ENCODE results near the gene CDH26.

DNA sequence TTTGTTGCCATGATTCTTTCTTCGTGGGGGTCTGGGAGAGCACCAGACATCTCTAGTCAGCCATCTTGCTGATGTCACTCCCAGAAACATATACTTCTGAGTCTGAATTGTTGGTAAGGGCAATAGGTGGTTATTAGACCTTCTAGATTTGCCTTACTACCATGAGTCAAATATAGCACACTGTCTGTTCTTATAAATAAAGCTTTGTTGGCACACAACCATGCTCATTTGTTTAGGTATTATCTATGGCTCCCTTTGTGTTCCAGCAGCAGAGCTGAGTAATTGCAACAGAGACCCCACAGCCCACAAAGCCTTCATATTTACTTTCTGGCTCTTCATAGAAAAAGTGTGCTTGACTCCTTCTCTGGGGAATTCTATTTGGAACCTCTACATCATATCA, 62.9 kb downstream of the CDH26 start:
- TF ChIP-seq, protein P1, sequence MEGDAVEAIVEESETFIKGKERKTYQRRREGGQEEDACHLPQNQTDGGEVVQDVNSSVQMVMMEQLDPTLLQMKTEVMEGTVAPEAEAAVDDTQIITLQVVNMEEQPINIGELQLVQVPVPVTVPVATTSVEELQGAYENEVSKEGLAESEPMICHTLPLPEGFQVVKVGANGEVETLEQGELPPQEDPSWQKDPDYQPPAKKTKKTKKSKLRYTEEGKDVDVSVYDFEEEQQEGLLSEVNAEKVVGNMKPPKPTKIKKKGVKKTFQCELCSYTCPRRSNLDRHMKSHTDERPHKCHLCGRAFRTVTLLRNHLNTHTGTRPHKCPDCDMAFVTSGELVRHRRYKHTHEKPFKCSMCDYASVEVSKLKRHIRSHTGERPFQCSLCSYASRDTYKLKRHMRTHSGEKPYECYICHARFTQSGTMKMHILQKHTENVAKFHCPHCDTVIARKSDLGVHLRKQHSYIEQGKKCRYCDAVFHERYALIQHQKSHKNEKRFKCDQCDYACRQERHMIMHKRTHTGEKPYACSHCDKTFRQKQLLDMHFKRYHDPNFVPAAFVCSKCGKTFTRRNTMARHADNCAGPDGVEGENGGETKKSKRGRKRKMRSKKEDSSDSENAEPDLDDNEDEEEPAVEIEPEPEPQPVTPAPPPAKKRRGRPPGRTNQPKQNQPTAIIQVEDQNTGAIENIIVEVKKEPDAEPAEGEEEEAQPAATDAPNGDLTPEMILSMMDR (IDR thresholded peaks at IDR 0.05; ENCODE audit: low read depth, low read length), result no peak
- no peak for TF ChIP-seq EZH2phosphoT487 (IDR thresholded peaks at IDR 0.05; ENCODE audit: low read depth)
